ENCODE measurements around the gene CCDC18.
"Not testable (repeated sequence)": the region's sequence is repeated elsewhere in the genome, so short reads cannot be mapped to it uniquely, and the experiment has no call there.

Gene CCDC18

DNA sequence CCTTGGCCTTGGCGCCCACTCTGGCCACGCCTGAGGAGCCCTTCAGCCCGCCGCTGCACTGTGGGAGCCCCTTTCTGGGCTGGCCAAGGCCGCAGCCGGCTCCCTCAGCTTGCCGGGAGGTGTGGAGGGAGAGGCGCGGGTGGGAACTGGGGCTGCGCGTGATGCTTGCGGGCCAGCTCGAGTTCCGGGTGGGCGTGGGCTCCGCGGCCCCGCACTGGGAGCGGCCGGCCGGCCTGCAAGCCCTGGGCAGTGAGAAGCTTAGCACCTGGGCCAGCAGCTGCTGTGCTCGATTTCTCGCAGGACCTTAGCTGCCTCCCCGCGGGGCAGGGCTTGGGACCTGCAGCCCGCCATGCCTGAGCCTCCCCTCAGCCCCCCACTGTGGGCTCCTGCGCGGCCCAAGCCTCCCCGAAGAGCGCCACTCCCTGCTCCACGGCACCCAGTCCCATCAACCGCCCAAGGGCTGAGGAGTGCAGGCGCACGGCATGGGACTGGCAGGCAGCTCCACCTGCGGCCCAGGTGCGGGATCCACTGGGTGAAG lies 10.3 kb upstream of the CCDC18 start:
- in situ Hi-C loops (cut with HindIII; ENCODE audit: low pct_ligation_motif_present, low pct_unique_long_range_greater_than_20kb, low sequenced_read_pairs); DNase-seq: not testable (repeated sequence)

DNA sequence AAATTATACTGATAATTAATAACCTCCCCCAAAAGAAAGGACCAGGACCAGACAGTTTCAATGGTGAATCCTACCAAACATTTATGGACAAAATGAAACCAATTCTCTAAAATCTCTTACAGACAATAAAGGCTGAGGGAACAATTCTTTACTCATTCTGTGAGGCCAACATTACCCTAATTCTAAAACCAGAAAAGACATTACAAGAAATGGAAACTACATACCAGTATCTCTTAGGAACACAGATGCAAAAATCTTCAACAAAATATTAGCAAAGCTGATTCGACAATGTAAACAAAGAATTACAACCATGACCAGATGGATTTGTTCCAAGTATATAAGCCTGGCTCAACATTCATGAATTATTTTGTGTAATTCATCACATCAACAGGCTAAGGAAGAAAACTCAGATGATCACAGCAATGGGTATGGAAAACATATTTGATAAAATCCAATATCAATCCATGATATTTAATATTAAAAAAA lies 8.9 kb upstream of the CCDC18 start:
- in situ Hi-C loops (cut with HindIII; ENCODE audit: low pct_ligation_motif_present, low pct_unique_long_range_greater_than_20kb, low sequenced_read_pairs), result no loop called here
- DNase-seq, result no peak

DNA sequence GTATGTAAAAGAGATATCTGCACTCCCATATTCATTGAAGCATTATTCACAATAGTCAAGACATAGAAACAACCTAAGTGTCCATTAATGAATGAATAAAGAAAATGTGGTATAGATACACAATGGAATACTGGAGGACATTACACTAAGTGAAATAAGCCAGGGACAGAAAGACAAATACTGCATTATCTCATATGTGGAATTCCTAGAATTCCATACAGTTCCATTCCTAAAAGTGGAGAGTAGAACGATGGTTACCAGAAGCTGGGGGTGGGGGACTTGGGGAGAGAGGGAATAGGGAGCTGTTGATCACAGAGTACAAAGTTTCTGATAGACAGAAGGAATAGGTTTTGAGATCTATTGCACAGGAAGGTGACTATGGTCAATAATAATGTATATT lies 7.7 kb upstream of the CCDC18 start:
- DNase-seq, result no peak
- in situ Hi-C loops (cut with HindIII; ENCODE audit: low pct_ligation_motif_present, low pct_unique_long_range_greater_than_20kb, low sequenced_read_pairs), result no loop called here

DNA sequence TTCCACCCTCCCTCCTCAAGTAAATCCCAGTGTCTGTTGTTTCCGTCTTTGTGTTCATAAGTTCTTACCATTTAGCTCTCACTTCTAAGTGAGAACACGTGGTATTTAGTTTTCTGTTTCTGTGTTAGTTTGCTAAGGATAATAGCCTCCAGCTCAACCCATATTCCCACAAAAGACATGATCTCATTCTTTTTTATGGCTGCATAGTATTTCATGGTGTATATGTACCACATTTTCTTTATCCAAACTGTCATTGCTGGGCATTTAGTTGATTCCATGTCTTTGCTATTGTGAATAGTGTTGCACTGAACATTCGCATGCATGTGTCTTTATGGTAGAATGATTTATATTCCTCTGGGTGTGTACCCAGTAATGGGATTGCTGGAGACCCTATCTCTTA lies 5.9 kb upstream of the CCDC18 start:
- DNase-seq; in situ Hi-C loops (cut with HindIII; ENCODE audit: low pct_ligation_motif_present, low pct_unique_long_range_greater_than_20kb, low sequenced_read_pairs): not testable (repeated sequence)

DNA sequence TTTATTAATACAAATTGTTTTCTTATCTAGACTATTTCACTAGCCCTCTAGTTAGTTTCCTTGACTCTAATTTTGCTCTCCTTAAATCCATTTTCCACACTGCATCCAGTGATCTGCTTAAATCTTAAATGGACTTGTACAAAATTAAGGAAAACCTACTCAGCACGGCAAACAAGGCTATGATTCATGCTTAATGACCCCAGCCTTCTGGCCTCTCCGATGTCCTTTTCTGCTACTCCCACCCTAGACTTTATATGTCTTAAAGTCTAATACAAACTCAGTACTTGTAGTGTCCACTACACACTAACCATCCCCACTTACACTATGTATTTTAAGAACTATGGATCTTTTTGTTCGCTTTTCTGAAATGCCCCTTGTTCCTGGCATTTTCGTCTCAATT lies 2.5 kb upstream of the CCDC18 start:
- DNase-seq, result peak; percentile 27
- in situ Hi-C loops (cut with HindIII; ENCODE audit: low pct_ligation_motif_present, low pct_unique_long_range_greater_than_20kb, low sequenced_read_pairs), result no loop called here

DNA sequence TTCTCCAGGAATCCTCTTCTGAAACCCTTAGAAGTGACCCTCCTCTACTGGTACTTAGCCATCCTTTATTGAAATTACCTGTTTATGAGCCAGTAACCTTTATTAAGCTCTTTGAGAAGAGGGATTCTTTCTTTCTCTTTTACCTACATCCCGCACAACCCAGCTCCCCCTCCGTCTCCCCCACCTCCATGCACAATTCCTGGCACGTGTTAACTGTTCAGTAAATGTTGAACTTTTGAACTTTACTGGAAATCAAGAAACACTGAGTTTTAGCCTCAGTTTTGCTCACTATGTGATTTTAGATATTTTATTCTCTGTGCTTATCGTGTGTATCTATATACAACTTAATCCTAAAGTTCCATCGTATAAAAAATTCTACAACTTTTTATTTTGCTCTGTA lies 2.1 kb upstream of the CCDC18 start:
- in situ Hi-C loops (cut with HindIII; ENCODE audit: low pct_ligation_motif_present, low pct_unique_long_range_greater_than_20kb, low sequenced_read_pairs), result no loop called here
- peak; percentile 44 for DNase-seq

DNA sequence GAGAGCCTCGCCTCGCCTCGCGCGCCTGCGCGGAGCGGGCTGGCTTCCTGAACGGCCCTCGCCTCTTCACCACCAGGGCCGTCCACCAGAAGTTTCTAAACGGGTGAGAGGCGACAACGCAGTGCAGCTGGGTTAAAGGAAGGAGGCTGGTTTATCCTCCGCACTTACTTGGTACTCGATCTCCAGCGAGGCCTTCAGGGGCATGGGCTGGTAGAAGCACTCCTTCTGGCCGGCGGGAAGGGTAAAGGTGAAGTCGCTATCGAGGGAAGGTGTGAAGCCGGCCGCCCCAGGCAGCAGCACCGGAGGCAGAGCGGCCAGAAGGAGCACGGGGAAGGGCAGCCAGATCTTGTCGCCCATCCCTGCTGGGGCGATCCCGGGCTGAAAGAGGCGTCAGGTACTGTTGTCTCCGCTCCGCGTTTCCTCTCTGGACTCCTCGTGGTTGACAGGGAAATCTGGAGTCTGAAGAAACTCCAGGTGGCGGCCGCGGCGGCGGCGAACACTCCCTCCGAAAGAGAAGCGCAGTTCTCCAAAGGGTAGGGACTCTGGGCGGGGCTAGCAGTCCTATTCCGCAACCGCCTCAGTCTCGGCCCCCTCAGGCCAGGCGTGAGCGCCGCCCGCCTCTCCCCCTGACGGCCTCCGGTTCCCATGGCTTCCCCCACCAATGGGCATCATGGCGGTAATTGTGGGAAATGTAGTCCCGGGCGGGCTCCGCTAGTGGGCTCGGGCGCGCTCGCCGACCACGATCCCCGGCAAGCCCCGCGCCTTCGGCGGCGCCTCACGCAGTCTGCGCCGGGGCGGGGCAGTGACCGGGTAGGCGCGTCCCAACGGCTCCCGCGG lies 420 bp upstream of the CCDC18 start, which contains the start of gene TMED5:
Gene TMED5 (minus strand): TSS at position 528 of the 837 bp plus-strand sequence. CDS start 171 bp downstream, at position 357.
- DNase-seq, result peak; percentile 96
- in situ Hi-C loops (cut with HindIII; ENCODE audit: low pct_ligation_motif_present, low pct_unique_long_range_greater_than_20kb, low sequenced_read_pairs), result no loop called here

DNA sequence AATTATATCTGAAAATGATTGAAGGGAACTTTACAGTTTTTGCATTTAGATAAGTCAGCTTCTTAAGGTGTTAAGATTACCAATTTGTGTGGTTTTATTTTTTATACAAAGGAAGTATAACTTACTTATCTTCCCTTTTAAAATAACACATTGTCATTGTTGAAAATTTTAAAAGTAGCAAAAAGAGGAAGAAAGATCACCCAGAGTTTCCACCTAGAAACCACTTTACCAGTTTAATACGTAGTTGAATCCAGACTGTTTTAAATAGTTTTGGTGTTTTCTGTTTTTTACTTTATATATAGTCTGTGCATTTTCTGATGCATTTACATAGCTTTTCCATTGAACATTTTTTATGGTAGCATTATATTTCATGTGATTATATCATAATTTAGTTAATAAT lies 6.1 kb downstream of the CCDC18 start:
- in situ Hi-C loops (cut with HindIII; ENCODE audit: low pct_ligation_motif_present, low pct_unique_long_range_greater_than_20kb, low sequenced_read_pairs), result no loop called here
- DNase-seq, result no peak

DNA sequence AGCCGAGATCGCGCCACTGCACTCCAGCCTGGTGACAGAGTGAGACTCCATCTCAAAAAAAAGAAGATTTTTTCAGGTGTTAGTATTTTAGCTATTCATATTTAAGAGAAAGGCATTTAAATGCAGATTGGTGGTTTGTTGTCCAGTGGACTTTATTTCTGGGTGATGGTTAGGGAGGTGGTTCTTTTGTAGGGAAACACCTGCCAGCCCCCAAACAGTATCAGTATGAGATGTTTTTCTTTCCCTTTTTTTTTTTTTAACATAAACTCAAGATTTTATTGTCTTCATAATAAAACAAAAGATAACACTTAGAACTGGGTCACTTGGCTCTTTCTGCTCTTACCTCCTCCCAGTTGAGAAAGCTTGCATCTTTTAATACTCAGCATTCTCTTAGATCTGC lies 9.9 kb downstream of the CCDC18 start:
- in situ Hi-C loops (cut with HindIII; ENCODE audit: low pct_ligation_motif_present, low pct_unique_long_range_greater_than_20kb, low sequenced_read_pairs), result no loop called here
- DNase-seq, result no peak

DNA sequence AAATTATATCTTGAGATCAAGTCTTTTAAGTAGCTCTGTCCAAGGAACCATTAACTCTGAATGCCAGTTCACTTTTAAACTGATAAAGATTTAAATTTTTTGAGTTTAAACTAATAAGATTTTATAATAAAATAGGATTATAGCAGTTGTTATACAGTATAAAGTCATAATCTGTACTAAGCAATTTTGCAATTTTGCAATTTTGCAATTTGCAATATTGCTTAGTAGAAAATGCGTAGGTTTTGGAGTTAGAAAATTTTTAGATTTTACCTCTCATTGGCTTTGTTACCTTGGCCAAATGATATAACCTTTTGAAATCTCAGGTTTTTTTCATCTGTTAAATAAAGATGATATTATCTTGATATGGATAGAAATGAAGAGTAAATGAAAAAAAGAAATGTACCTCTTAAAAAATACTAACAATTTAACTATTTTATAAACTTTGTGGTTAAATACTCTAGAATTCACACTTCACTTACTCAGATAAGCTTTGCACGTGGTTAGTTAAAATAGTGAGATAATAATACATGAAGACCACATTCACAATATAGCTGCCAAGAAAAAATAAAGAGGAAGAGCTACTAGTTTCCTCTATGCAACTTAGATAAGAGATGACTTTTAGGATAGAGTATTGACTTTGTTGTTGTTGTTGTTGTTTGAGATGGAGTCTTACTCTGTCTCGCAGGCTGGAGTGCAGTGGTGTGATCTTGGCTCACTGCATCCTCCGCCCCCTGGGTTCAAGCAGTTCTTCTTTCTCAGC lies 13.9 kb downstream of the CCDC18 start:
- DNase-seq, result no peak
- in situ Hi-C loops (cut with HindIII; ENCODE audit: low pct_ligation_motif_present, low pct_unique_long_range_greater_than_20kb, low sequenced_read_pairs), result no loop called here

DNA sequence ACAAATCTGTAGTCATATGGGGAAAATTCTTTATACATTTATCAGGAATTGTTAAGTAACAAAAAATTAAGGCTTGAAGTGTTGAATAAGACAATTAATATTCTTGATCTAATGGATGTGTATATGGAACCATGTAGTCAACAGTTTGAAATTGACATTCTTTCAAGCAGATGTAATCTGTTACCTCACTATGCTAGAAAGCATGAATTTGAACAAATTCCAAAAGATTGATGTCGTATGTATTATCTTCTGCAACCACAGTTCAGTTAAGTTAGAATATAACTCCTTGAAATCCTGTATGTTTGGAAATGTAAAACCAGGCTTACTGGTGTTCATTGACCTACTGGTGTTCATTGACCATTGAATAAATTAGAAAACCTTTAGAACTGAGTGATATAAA lies 16.1 kb downstream of the CCDC18 start:
- in situ Hi-C loops (cut with HindIII; ENCODE audit: low pct_ligation_motif_present, low pct_unique_long_range_greater_than_20kb, low sequenced_read_pairs), result no loop called here

DNA sequence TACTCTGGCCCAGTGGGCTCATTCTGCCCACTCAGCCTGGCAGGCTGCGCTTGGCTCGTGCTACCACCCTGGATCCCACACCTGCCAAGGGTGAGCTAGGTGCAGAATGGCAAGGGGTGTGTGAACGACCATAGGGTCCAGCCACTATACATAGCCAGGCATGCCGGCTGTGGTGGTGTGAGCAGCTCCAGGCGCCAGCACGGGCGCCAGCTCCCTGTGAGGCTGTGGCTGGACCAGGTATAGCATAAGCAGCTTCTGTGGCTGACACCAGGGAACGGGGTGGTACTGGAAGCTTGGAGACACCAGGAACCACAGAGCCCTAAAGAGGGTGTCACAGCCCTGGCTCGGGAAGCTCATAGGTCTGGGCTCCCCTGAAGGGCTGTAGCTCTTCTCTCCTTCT lies 18.6 kb downstream of the CCDC18 start:
- no peak for DNase-seq
- in situ Hi-C loops (cut with HindIII; ENCODE audit: low pct_ligation_motif_present, low pct_unique_long_range_greater_than_20kb, low sequenced_read_pairs), result no loop called here

More for the DNA sequence above, 16.1 kb downstream of the CCDC18 start:
- DNase-seq, result peak; percentile 44

DNA sequence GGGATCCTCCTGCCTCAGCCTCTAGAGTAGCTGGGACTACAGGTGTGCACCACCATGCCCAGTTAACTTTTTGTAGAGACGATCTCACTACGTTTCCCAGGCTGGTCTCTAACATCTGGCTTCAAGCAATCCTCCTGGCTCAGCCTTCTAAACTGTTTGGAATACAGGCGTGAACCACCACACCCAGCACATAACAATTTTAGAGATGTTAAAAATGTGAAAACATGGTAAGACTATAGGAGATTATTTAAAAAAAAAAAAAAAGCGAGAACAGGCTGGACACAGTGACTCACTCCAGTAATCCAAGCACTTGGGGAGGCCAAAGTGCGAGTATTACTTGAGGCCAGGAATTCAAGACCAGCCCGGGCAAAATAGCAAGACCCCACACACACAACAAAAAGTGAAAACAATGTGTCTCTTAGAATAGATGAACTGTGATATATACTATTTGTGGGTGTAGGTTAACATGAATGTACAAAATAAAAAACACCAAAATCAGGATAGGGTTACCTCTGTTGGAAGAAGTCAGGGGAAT lies 19.6 kb downstream of the CCDC18 start:
- in situ Hi-C loops (cut with HindIII; ENCODE audit: low pct_ligation_motif_present, low pct_unique_long_range_greater_than_20kb, low sequenced_read_pairs), result no loop called here
- no peak for DNase-seq

DNA sequence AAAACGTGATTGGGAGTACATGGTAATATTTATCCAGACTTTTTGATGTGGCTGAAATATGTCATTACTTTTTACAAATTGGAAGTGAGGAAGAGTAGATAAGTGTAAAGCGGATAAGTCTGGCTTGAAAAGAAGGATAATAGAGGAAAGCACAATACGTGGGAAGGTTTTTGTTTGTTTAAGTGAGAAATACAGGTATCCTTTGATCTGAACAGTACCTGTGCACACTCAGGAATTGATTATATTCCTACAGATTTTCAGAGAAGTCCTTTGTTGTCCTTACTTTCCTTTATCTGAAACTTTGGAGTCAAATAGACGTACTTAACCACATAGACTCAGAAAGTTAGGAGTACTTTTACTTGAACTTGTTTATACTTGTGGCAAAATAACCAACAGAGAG lies 20.2 kb downstream of the CCDC18 start:
- in situ Hi-C loops (cut with HindIII; ENCODE audit: low pct_ligation_motif_present, low pct_unique_long_range_greater_than_20kb, low sequenced_read_pairs), result no loop called here
- no peak for DNase-seq

DNA sequence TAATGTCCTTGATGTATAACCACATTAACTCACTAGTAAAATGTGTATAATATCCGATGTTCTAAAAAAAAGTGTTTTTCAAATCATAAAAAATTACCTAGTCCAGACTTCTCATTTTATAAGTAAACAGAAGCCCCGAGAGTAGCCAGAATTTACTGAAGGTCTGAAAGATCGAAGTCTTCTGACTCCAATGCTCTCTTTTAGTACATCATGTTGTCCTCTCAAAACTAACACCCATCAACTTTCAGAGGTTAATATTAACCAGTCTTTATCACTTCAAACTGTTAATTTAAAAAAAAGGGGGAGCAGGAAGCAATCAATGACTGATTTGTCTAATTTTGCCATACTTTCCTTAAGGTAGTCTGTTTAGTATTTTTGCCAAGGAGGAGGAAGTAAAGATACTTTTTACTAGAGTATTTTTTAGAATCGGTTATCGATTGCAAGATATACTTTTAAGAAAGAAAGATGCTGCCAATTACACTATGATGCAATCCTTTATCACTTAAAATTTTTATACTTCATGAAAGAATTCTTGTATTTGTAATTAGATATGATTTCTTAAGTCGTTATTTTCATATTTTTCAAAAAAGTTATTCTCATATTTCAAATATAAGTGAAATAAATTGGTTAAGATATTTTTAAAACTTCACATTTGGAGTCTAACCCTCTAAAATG lies 25.5 kb downstream of the CCDC18 start:
- no peak for DNase-seq
- in situ Hi-C loops (cut with HindIII; ENCODE audit: low pct_ligation_motif_present, low pct_unique_long_range_greater_than_20kb, low sequenced_read_pairs), result no loop called here

DNA sequence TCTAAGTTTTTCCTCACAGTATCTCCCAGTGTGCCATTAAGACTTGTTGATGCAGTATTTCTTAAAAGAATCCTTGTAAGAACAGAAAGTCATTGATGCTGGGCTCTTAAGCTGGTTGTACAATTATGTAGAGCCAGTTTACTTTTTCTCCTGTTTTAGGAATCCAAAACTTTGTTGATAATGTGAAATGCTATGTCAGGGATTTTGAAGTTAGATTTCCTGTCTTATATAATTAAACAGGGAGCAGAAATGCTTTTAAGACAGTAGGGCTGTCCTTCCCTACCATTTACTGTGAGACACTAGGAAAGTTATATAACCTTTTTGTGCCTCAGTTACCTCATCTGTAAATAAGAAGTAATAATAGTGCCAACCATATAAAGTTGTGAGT lies 26.0 kb downstream of the CCDC18 start:
- in situ Hi-C loops (cut with HindIII; ENCODE audit: low pct_ligation_motif_present, low pct_unique_long_range_greater_than_20kb, low sequenced_read_pairs), result no loop called here
- no peak for DNase-seq

DNA sequence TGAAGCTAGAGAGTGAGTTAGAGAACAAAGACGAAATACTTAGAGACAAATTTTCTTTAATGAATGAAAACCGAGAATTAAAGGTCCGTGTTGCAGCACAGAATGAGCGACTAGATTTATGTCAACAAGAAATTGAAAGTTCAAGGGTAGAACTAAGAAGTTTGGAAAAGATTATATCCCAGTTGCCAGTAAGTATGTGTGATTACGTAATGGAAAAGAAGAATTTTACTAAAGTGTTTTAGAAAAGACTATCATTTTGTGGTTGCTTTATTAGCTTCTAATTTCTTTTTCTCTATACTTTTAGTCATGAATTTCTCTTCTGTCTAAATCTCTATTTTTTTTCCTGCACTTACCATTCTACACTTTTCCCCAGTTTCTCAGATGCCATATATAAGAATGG lies 26.7 kb downstream of the CCDC18 start:
- in situ Hi-C loops (cut with HindIII; ENCODE audit: low pct_ligation_motif_present, low pct_unique_long_range_greater_than_20kb, low sequenced_read_pairs), result no loop called here
- DNase-seq, result no peak

DNA sequence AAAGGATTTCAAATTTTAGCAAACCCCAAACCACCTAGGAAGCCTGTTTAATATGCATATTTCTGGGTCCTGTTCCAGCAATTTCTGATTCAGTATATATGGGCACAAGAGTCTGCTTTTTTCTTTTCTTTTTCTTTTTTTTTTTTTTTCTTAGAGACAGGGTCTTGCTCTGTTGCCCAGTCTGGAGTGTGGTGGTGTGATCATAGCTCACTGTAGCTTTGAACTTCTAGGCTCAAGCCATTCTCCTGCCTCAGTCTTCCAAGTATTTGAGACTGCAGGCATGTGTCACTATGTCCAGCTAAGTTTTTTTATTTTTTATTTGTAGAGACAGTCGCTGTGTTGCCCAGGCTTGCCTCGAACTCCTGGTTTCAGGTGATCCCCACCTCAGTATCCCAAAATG lies 34.8 kb downstream of the CCDC18 start:
- in situ Hi-C loops (cut with HindIII; ENCODE audit: low pct_ligation_motif_present, low pct_unique_long_range_greater_than_20kb, low sequenced_read_pairs), result no loop called here
- no peak for DNase-seq

DNA sequence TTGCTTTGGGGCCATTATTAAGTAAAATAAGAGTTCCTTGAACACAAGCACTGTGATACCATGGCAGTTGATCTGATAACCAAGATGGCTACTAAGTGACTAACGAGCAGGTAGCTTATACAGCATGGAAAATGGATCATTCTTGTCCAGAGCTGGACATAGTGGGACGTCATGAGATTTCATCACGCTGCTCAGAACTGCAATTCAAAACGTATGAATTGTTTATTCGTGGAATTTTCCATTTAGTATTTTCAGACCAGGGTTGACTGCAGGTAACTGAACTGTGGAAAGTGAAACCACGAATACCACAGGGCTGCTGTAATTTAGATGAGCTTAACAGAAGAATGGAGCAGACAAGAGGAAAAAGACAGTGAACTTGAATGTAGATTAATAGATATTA lies 38.9 kb downstream of the CCDC18 start:
- in situ Hi-C loops (cut with HindIII; ENCODE audit: low pct_ligation_motif_present, low pct_unique_long_range_greater_than_20kb, low sequenced_read_pairs), result no loop called here
- DNase-seq, result peak; percentile 33

Data from ACHN (cell line).